ENCODE measurements around the gene GRPEL1.

DNA sequence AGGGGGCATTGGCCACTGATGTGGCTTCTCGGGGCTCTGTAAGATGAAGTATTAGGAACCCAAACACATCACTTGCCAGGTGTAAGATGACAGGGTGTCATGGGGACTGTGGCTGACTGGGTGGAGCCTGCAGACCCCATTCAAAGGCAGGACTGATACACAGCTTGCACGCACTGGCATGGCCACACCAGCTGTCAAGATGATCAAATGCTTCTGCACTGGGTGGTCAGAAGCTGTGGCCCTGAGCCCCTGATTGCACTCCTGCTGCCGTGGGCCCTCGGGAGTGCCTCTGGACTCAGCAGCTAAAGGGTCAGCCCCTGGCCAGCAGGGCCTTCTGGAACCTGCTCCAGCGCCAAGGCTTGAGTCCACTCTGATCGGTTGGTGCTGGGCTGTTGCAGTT, 48.8 kb upstream of the GRPEL1 start:
- TF ChIP-seq, protein P1, sequence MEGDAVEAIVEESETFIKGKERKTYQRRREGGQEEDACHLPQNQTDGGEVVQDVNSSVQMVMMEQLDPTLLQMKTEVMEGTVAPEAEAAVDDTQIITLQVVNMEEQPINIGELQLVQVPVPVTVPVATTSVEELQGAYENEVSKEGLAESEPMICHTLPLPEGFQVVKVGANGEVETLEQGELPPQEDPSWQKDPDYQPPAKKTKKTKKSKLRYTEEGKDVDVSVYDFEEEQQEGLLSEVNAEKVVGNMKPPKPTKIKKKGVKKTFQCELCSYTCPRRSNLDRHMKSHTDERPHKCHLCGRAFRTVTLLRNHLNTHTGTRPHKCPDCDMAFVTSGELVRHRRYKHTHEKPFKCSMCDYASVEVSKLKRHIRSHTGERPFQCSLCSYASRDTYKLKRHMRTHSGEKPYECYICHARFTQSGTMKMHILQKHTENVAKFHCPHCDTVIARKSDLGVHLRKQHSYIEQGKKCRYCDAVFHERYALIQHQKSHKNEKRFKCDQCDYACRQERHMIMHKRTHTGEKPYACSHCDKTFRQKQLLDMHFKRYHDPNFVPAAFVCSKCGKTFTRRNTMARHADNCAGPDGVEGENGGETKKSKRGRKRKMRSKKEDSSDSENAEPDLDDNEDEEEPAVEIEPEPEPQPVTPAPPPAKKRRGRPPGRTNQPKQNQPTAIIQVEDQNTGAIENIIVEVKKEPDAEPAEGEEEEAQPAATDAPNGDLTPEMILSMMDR (IDR thresholded peaks at IDR 0.05), result no peak
- TF ChIP-seq EZH2 (IDR thresholded peaks at IDR 0.05), result no peak
- no peak for TF ChIP-seq EZH2phosphoT487 (IDR thresholded peaks at IDR 0.05)
